HepG2 (cell line): ENCODE data around the gene C1orf198. TPM values are rescaled to one million over a fixed set of nuclear protein-coding genes. Genes with fewer than 3 reads are reported as not detected.

Source experiments
- CENPT ChIP-seq: sonication (generic); formaldehyde crosslinking; IDR thresholded peaks from 2 replicates; pipeline ENCODE4 v1.8.0; 2022; ENCODE audit warnings: low read depth, mild to moderate bottlenecking, moderate library complexity, missing genetic modification reagents
- ESRRA ChIP-seq: sonication (generic); formaldehyde crosslinking; IDR thresholded peaks from 2 replicates; pipeline ENCODE4 v1.5.1; 2020; ENCODE audit warnings: mild to moderate bottlenecking, low read depth, missing genetic modification reagents
- LCORL ChIP-seq, 2 experiments: fragments of 450-650 bp in 1 of 2; sonication (generic) in 1 of 2; formaldehyde crosslinking in 1 of 2; IDR thresholded peaks; 2 replicates each; pipeline versions ENCODE4 v1.5.0 to v1.6.1; 2017 to 2020; ENCODE audit warnings: antibody characterized with exemption in 1 of 2, missing genetic modification reagents in 1 of 2
- MAZ ChIP-seq, 2 experiments: sonication (generic) in 1 of 2; formaldehyde crosslinking in 1 of 2; IDR thresholded peaks; 2 replicates each; pipeline versions ENCODE4 v1.5.0 to v1.6.1; 2012 to 2020; ENCODE audit warnings: low read depth in 2 of 2, mild to moderate bottlenecking in 2 of 2, borderline replicate concordance in 1 of 2, improper control_type of control experiment in 1 of 2, low read length in 1 of 2, missing genetic modification reagents in 1 of 2, moderate library complexity in 1 of 2
- RERE ChIP-seq: IDR thresholded peaks from 2 replicates; pipeline ENCODE4 v1.6.1; 2016; ENCODE audit warnings: low read depth, missing genetic modification reagents, missing compliant biosample characterization
- SETDB1 ChIP-seq: sonication (generic); formaldehyde crosslinking; IDR thresholded peaks from 2 replicates; pipeline ENCODE4 v1.5.1; 2020; ENCODE audit warnings: missing genetic modification reagents, mild to moderate bottlenecking, borderline replicate concordance
- SIN3A ChIP-seq: IDR thresholded peaks from 2 replicates; pipeline ENCODE4 v1.6.1; 2011; ENCODE audit warnings: low read depth, mild to moderate bottlenecking, control low read depth, low read length, borderline replicate concordance
- SMARCC2 ChIP-seq: fragments of 450-650 bp; IDR thresholded peaks from 2 replicates; pipeline ENCODE4 v1.6.1; 2017; ENCODE audit warnings: antibody characterized with exemption, mild to moderate bottlenecking
- SPEN ChIP-seq: sonication (generic); formaldehyde crosslinking; IDR thresholded peaks from 2 replicates; pipeline ENCODE4 v1.5.1; 2020; ENCODE audit warnings: low read depth, mild to moderate bottlenecking, missing genetic modification reagents
- ZNF256 ChIP-seq: sonication (generic); formaldehyde crosslinking; conservative IDR thresholded peaks from 2 replicates; pipeline ENCODE4 v1.4.0; 2020; ENCODE audit warnings: missing genetic modification reagents
- ZNF496 ChIP-seq: sonication (generic); formaldehyde crosslinking; IDR thresholded peaks from 2 replicates; pipeline ENCODE4 v1.8.1; 2023; ENCODE audit warnings: mild to moderate bottlenecking, moderate library complexity, missing genetic modification reagents; ENCODE audit not compliant: insufficient replicate concordance
- ZNF563 ChIP-seq: sonication (generic); formaldehyde crosslinking; IDR thresholded peaks from 2 replicates; pipeline ENCODE4 v1.8.0; 2022; ENCODE audit warnings: mild to moderate bottlenecking, moderate library complexity, missing genetic modification reagents
- ZNF704 ChIP-seq: sonication (generic); formaldehyde crosslinking; IDR thresholded peaks from 2 replicates; pipeline ENCODE4 v1.8.1; 2023; ENCODE audit warnings: mild to moderate bottlenecking, inconsistent platforms, moderate library complexity, missing genetic modification reagents, borderline replicate concordance
- ZSCAN20 ChIP-seq: sonication (generic); formaldehyde crosslinking; IDR thresholded peaks from 2 replicates; pipeline ENCODE4 v1.4.0; 2020; ENCODE audit warnings: missing genetic modification reagents, mild to moderate bottlenecking, borderline replicate concordance
- polyA plus RNA-seq, 8 experiments: library from polyadenylated mRNA; depleted of rRNA in 3 of 8; stranded (reverse) in 7 of 8; unstranded in 1 of 8; fragments of >200 nt; fragmentation: Illumina TruSeq in 4 of 8; extraction: Trizol in 4 of 8; gene quantifications; 2 replicates each; pipeline versions ENCODE4 v1.2.1 to v1.2.3, GENCODE V29; 2011 to 2016; ENCODE audit warnings: low read depth in 4 of 8, missing spikeins in 1 of 8, mixed read lengths in 1 of 8; ENCODE audit not compliant: insufficient read depth in 1 of 8
- total RNA-seq, 5 experiments: library from RNA; depleted of rRNA; stranded (reverse); fragments of >200 nt; fragmentation: Illumina TruSeq; extraction: Trizol; gene quantifications; 2 replicates each; pipeline ENCODE4 v1.2.3, GENCODE V29; 2016; ENCODE audit warnings: low read depth in 1 of 5
- TF ChIP-seq, protein P1 (sequence below): sonication (generic); formaldehyde crosslinking; IDR thresholded peaks from 2 replicates; pipeline ENCODE4 v1.5.0; 2020; ENCODE audit warnings: missing genetic modification reagents, mild to moderate bottlenecking, borderline replicate concordance
- TF ChIP-seq, protein P2 (sequence below): sonication (generic); formaldehyde crosslinking; IDR thresholded peaks from 2 replicates; pipeline ENCODE4 v1.4.0; 2020; ENCODE audit warnings: mild to moderate bottlenecking, missing genetic modification reagents

Gene C1orf198
- total and polyA plus RNA-seq, 2 of the 13 experiments (the other 11 are each of a cell fraction or from before 2014, with no cell fraction given) = 12.7 to 13.4 TPM

DNA sequence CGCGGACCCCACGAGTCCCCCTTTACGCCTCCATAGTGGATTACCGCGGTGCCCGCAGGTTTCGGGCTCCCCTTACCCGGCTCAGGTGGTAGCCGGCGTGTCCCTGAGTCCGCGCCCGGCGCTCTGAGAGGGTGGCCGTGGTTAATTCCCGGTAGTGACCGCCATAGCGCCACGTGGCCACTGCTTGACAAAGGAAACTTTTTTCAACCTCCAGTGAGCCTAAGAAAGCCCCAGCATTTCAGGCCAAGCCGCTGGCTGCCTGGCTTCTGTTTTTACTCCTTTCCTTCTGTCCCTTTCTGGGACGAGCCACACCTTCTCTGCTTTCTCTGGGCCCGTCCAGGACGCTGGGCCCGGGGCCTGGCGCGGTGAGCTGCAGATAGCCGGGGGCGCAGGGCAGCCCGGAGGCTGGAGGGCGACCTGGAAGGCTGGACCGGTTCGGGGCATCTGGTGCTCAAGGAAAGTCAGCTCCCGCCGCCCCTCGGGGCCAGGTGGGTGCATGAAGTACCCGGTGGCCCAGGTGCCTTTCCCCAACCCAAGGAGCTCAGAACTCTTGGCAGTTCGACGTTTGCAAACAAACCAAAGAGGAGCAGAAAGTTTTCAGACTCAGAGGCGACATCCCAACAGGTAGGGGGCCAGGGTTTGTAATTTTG is 540 bp upstream of the C1orf198 start (continued):
- TF ChIP-seq ZNF256 (CRISPR knock-in tag) (0 out of 2 replicates have a peak, but pooled peaks have one; percentile 50), ZNF704 (CRISPR knock-in tag) (no peak), ESRRA (CRISPR knock-in tag) (0 out of 2 replicates have a peak, but pooled peaks have one; percentile 39), SPEN (CRISPR knock-in tag) (no peak; the same call in 1 of the 2 replicates), CENPT (0 out of 2 replicates have a peak, but pooled peaks have one; percentile 28), SIN3A (peak; percentile 74; the same call in 1 of the 2 replicates), LCORL (IDR thresholded peaks at IDR 0.05) (no peak), LCORL (CRISPR knock-in tag; IDR thresholded peaks at IDR 0.05) (peak; percentile 36), RERE (CRISPR knock-in tag) (no peak), MAZ (IDR thresholded peaks at IDR 0.05; ENCODE audit: borderline replicate concordance, low read depth, low read length) (0 out of 2 replicates have a peak, but pooled peaks have one; percentile 23), MAZ (CRISPR knock-in tag; IDR thresholded peaks at IDR 0.05; ENCODE audit: low read depth) (no peak), SMARCC2 (no peak), SETDB1 (peak; percentile 82; the same call in 1 of the 2 replicates), ZNF563 (no peak), ZSCAN20 (CRISPR knock-in tag) (0 out of 2 replicates have a peak, but pooled peaks have one; percentile 40), ZNF496 (CRISPR knock-in tag) (no peak)
- TF ChIP-seq, protein P1, sequence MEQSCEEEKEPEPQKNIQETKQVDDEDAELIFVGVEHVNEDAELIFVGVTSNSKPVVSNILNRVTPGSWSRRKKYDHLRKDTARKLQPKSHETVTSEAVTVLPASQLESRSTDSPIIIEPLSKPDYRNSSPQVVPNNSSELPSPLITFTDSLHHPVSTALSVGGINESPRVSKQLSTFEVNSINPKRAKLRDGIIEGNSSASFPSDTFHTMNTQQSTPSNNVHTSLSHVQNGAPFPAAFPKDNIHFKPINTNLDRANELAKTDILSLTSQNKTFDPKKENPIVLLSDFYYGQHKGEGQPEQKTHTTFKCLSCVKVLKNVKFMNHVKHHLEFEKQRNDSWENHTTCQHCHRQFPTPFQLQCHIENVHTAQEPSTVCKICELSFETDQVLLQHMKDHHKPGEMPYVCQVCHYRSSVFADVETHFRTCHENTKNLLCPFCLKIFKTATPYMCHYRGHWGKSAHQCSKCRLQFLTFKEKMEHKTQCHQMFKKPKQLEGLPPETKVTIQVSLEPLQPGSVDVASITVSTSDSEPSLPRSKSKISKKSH (CRISPR knock-in tag) = 0 out of 2 replicates have a peak, but pooled peaks have one; percentile 62
- TF ChIP-seq, protein P2, sequence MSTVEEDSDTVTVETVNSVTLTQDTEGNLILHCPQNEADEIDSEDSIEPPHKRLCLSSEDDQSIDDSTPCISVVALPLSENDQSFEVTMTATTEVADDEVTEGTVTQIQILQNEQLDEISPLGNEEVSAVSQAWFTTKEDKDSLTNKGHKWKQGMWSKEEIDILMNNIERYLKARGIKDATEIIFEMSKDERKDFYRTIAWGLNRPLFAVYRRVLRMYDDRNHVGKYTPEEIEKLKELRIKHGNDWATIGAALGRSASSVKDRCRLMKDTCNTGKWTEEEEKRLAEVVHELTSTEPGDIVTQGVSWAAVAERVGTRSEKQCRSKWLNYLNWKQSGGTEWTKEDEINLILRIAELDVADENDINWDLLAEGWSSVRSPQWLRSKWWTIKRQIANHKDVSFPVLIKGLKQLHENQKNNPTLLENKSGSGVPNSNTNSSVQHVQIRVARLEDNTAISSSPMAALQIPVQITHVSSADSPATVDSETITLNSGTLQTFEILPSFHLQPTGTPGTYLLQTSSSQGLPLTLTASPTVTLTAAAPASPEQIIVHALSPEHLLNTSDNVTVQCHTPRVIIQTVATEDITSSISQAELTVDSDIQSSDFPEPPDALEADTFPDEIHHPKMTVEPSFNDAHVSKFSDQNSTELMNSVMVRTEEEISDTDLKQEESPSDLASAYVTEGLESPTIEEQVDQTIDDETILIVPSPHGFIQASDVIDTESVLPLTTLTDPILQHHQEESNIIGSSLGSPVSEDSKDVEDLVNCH (CRISPR knock-in tag) = no peak
